Globus pallidus (tissue), 1 donor: ENCODE data around the gene ZNF442.
A peak's percentile ranks its signal among the peaks of the same experiment; 100 is the strongest.
"Not testable (repeated sequence)": the region's sequence is repeated elsewhere in the genome, so short reads cannot be mapped to it uniquely, and the experiment has no call there.

ENCODE experiments used
- DNase-seq: peaks from one replicate; pipeline ENCODE4 v3.0.0-alpha.2; 2015; ENCODE audit warnings: low spot score

Gene ZNF442

GRCh38 chr19:12365236-12366162 is at the start of gene ZNF442:
Gene ZNF442, minus strand, starts transcription at chr19:12365683. Its CDS starts 2,052 bp downstream, at chr19:12363631.
- DNase-seq = peak; percentile 97

GRCh38 chr19:12411893-12412292 is 46.4 kb upstream of the ZNF442 start:
- DNase-seq = no peak

GRCh38 chr19:12400633-12401502 is 35.4 kb upstream of the ZNF442 start, which contains the start of gene ZNF799:
Gene ZNF799, minus strand, starts transcription at chr19:12401271. Its CDS starts 201 bp downstream, at chr19:12401070.
- DNase-seq = peak; percentile 95

- DNase-seq = not testable (repeated sequence)
These were observed 34.6 kb upstream of the ZNF442 start for GRCh38 chr19:12399901-12400632.

GRCh38 chr19:12391148-12391547 is 25.7 kb upstream of the ZNF442 start:
- DNase-seq = not testable (repeated sequence)

GRCh38 chr19:12386365-12386764 is 20.9 kb upstream of the ZNF442 start:
- not testable (repeated sequence) for DNase-seq

GRCh38 chr19:12380444-12380737 is 14.9 kb upstream of the ZNF442 start:
- no peak for DNase-seq

- DNase-seq = no peak
These were observed 14.4 kb upstream of the ZNF442 start for GRCh38 chr19:12379732-12380443.

- DNase-seq = no peak
These were observed 8.5 kb upstream of the ZNF442 start for GRCh38 chr19:12374026-12374425.

- peak; percentile 6 for DNase-seq
These were observed 870 bp downstream of the ZNF442 start for GRCh38 chr19:12364391-12365235.

GRCh38 chr19:12362236-12362635 is 3.2 kb downstream of the ZNF442 start:
- DNase-seq = not testable (repeated sequence)

GRCh38 chr19:12353375-12353774 is 12.1 kb downstream of the ZNF442 start:
- DNase-seq = no peak

GRCh38 chr19:12350890-12351197 is 14.6 kb downstream of the ZNF442 start:
- no peak for DNase-seq

GRCh38 chr19:12350185-12350889 is 15.1 kb downstream of the ZNF442 start:
- no peak for DNase-seq

GRCh38 chr19:12346896-12347295 is 18.6 kb downstream of the ZNF442 start:
- peak; percentile 20 for DNase-seq

GRCh38 chr19:12345197-12345596 is 20.3 kb downstream of the ZNF442 start:
- DNase-seq = no peak

- DNase-seq = peak; percentile 98
These were observed 32.0 kb downstream of the ZNF442 start, which contains the start of gene ZNF563 for GRCh38 chr19:12333162-12334159. Gene ZNF563, minus strand, starts transcription at chr19:12333633. Its CDS starts 151 bp downstream, at chr19:12333482.

- DNase-seq = no peak
These were observed 34.1 kb downstream of the ZNF442 start for GRCh38 chr19:12331211-12331941.
